Measurements from ENCODE around the gene DIDO1. TPM values are rescaled to one million over a fixed set of nuclear protein-coding genes. Genes with fewer than 3 reads are reported as not detected.

Gene DIDO1
- total and polyA plus RNA-seq, 2 of the 13 experiments (the other 11 are each of a cell fraction or from before 2014, with no cell fraction given) = 75.0 to 75.1 TPM

GRCh38 chr20:62926229-62927127 lies at the start of gene DIDO1 (continued):
- peak; percentile 84 for TF ChIP-seq CTCF (CRISPR knock-in tag; IDR thresholded peaks at IDR 0.05)
- peak in 1 of 2 experiments; percentile 92; a peak in 2 of 4 replicates for TF ChIP-seq KLF16 (CRISPR knock-in tag; IDR thresholded peaks at IDR 0.05)
- no peak for TF ChIP-seq CCAR2 (optimal IDR thresholded peaks at IDR 0.05; ENCODE audit: low read depth, low read length)
- peak; percentile 83; the same call in 1 of the 2 replicates for TF ChIP-seq ZNF614 (CRISPR knock-in tag; IDR thresholded peaks at IDR 0.05; ENCODE audit: borderline replicate concordance)
- TF ChIP-seq ZNF674 (CRISPR knock-in tag; IDR thresholded peaks at IDR 0.05; ENCODE audit: low read depth) = no peak
- no peak for TF ChIP-seq MBNL3 (CRISPR knock-in tag; conservative IDR thresholded peaks at IDR 0.05)
- TF ChIP-seq NFYB (CRISPR knock-in tag; IDR thresholded peaks at IDR 0.05) = no peak
- no peak for TF ChIP-seq ZMYM2 (CRISPR knock-in tag; IDR thresholded peaks at IDR 0.05)
- no peak for TF ChIP-seq ZNF20 (CRISPR knock-in tag; IDR thresholded peaks at IDR 0.05)
- no peak for TF ChIP-seq ZNF251 (CRISPR knock-in tag; IDR thresholded peaks at IDR 0.05)
- no peak for TF ChIP-seq SP1 (IDR thresholded peaks at IDR 0.05)
- peak; percentile 82 for TF ChIP-seq SP1 (CRISPR knock-in tag; IDR thresholded peaks at IDR 0.05)
- TF ChIP-seq JUNB (CRISPR knock-in tag; IDR thresholded peaks at IDR 0.05; ENCODE audit: borderline replicate concordance) = no peak
- no peak for TF ChIP-seq RNF2 (conservative IDR thresholded peaks at IDR 0.05; ENCODE audit: low read depth)
- peak; percentile 76 for TF ChIP-seq ZSCAN25 (CRISPR knock-in tag; IDR thresholded peaks at IDR 0.05)
- no peak for TF ChIP-seq FLYWCH1 (CRISPR knock-in tag; IDR thresholded peaks at IDR 0.05)
- no peak for TF ChIP-seq CBX1 (IDR thresholded peaks at IDR 0.05; ENCODE audit: low read depth)
- no peak for TF ChIP-seq JARID2 (CRISPR knock-in tag; IDR thresholded peaks at IDR 0.05; ENCODE audit: insufficient replicate concordance)
- peak; percentile 53; the same call in 1 of the 2 replicates for TF ChIP-seq HOMEZ (CRISPR knock-in tag; IDR thresholded peaks at IDR 0.05; ENCODE audit: low read depth)
- no peak; the same call in 1 of the 2 replicates for TF ChIP-seq ZNF12 (CRISPR knock-in tag; IDR thresholded peaks at IDR 0.05)
- peak; percentile 77; the same call in 1 of the 2 replicates for TF ChIP-seq ETS1 (CRISPR knock-in tag; IDR thresholded peaks at IDR 0.05)

Measured in HepG2 (cell line).